Activated T-cell treated with anti-CD3 and anti-CD28 coated beads, Interleukin-2, amount 50 U/mL, for 4 hours (primary cell): ENCODE results near the gene DIPK1C. TPM values are rescaled to one million over a fixed set of nuclear protein-coding genes. Genes with fewer than 3 reads are reported as not detected.
"Not testable (repeated sequence)": the region's sequence is repeated elsewhere in the genome, so short reads cannot be mapped to it uniquely, and the experiment has no call there.

Source experiments
- ATAC-seq, 2 donors: fragments of 200-7000 bp; cut with Tn5 transposase; one replicate each; pipeline ENCODE4 v1.10.0; 2021
- DNase-seq: peaks from one replicate; pipeline ENCODE4 v3.0.0-alpha.2; 2020
- H3K27me3 Mint-ChIP-seq: one replicate; pipeline ENCODE4 v1.8.0; 2021; ENCODE audit warnings: low read depth, mixed read lengths
- H3K36me3 Mint-ChIP-seq: one replicate; pipeline ENCODE4 v1.8.0; 2022; ENCODE audit warnings: mixed read lengths; ENCODE audit not compliant: insufficient read depth
- H3K4me1 Mint-ChIP-seq: one replicate; pipeline ENCODE4 v1.8.0; 2021; ENCODE audit warnings: low read depth, mixed read lengths
- H3K4me3 Mint-ChIP-seq: one replicate; pipeline ENCODE4 v1.8.0; 2021; ENCODE audit warnings: mild to moderate bottlenecking, moderate library complexity, mixed read lengths
- H3K9me3 Mint-ChIP-seq: one replicate; pipeline ENCODE4 v1.8.0; 2021; ENCODE audit warnings: mixed read lengths
- total RNA-seq, 3 donors: library from RNA; stranded (reverse); gene quantifications; one replicate each; pipeline ENCODE4 v1.2.1, GENCODE V29; 2021

The DIPK1C gene
- not detected for total RNA-seq

- Mint-ChIP-seq H3K36me3 (no peaks in the 10 kb centered on the region), H3K4me1 (peaks cover 13% of the 10 kb centered on the region), H3K4me3 (peak within 1 kb of the TSS; percentile 69), H3K9me3 (no peaks in the 10 kb centered on the region), H3K27me3 (peaks cover 44% of the 10 kb centered on the region)
- DNase-seq (no peak), ATAC-seq (peak; percentile 63 to 68)
Observed at GRCh38 chr18:74457043-74457724, at the start of gene DIPK1C. TSS of gene DIPK1C (minus strand) at chr18:74457308. CDS start at chr18:74457259, 49 bp downstream.

GRCh38 chr18:74506448-74507084, 49.5 kb upstream of the DIPK1C start:
- H3K4me3 Mint-ChIP-seq = no peak overlapping the region
- no peaks in the 10 kb centered on the region for H3K27me3 Mint-ChIP-seq
- DNase-seq (no peak), ATAC-seq (no peak)
- H3K9me3 Mint-ChIP-seq = no peaks in the 10 kb centered on the region
- H3K36me3 Mint-ChIP-seq = peaks cover 56% of the 10 kb centered on the region
- H3K4me1 Mint-ChIP-seq = peaks cover 15% of the 10 kb centered on the region

GRCh38 chr18:74505776-74506175, 48.7 kb upstream of the DIPK1C start:
- H3K9me3 Mint-ChIP-seq = no peaks in the 10 kb centered on the region
- ATAC-seq (no peak), DNase-seq (no peak)
- H3K36me3 Mint-ChIP-seq = peaks cover 59% of the 10 kb centered on the region
- no peaks in the 10 kb centered on the region for H3K27me3 Mint-ChIP-seq
- peaks cover 23% of the 10 kb centered on the region for H3K4me1 Mint-ChIP-seq
- no peak overlapping the region for H3K4me3 Mint-ChIP-seq

GRCh38 chr18:74503137-74503536, 46.0 kb upstream of the DIPK1C start:
- DNase-seq (no peak), ATAC-seq (no peak)
- Mint-ChIP-seq H3K9me3 (no peaks in the 10 kb centered on the region), H3K4me1 (peaks cover 48% of the 10 kb centered on the region), H3K27me3 (no peaks in the 10 kb centered on the region), H3K36me3 (peaks cover 48% of the 10 kb centered on the region), H3K4me3 (no peak overlapping the region)

- Mint-ChIP-seq H3K27me3 (no peaks in the 10 kb centered on the region), H3K4me1 (peaks cover 53% of the 10 kb centered on the region), H3K36me3 (peaks cover 30% of the 10 kb centered on the region), H3K9me3 (no peaks in the 10 kb centered on the region), H3K4me3 (no peak overlapping the region)
- DNase-seq (no peak), ATAC-seq (no peak)
Observed at GRCh38 chr18:74501386-74501785, 44.3 kb upstream of the DIPK1C start.

- H3K4me3 Mint-ChIP-seq = peak overlapping the region; percentile 85
- not testable (repeated sequence) for H3K27me3 Mint-ChIP-seq, H3K9me3 Mint-ChIP-seq, DNase-seq, ATAC-seq
- peaks cover 29% of the 10 kb centered on the region for H3K36me3 Mint-ChIP-seq
- peaks cover 55% of the 10 kb centered on the region for H3K4me1 Mint-ChIP-seq
Observed at GRCh38 chr18:74500774-74501173, 43.7 kb upstream of the DIPK1C start.

GRCh38 chr18:74500372-74500771, 43.3 kb upstream of the DIPK1C start:
- Mint-ChIP-seq H3K4me3 (peak overlapping the region; percentile 85), H3K4me1 (peaks cover 58% of the 10 kb centered on the region), H3K9me3 (no peaks in the 10 kb centered on the region), H3K27me3 (no peaks in the 10 kb centered on the region), H3K36me3 (peaks cover 27% of the 10 kb centered on the region)
- ATAC-seq = no peak
- no peak for DNase-seq

- Mint-ChIP-seq H3K9me3 (no peaks in the 10 kb centered on the region), H3K27me3 (no peaks in the 10 kb centered on the region), H3K4me1 (peaks cover 59% of the 10 kb centered on the region), H3K4me3 (peak overlapping the region; percentile 85), H3K36me3 (peaks cover 26% of the 10 kb centered on the region)
- no peak for ATAC-seq
- peak; percentile 22 for DNase-seq
Observed at GRCh38 chr18:74499633-74500032, 42.5 kb upstream of the DIPK1C start.

- peaks cover 61% of the 10 kb centered on the region for H3K4me1 Mint-ChIP-seq
- peak; percentile 68 for DNase-seq
- peak; percentile 55 to 56 for ATAC-seq
- peaks cover 24% of the 10 kb centered on the region for H3K36me3 Mint-ChIP-seq
- no peaks in the 10 kb centered on the region for H3K27me3 Mint-ChIP-seq
- H3K9me3 Mint-ChIP-seq = no peaks in the 10 kb centered on the region
- H3K4me3 Mint-ChIP-seq = peak overlapping the region; percentile 85
Observed at GRCh38 chr18:74498712-74499627, 41.9 kb upstream of the DIPK1C start.

GRCh38 chr18:74497778-74498177, 40.7 kb upstream of the DIPK1C start:
- Mint-ChIP-seq H3K9me3 (no peaks in the 10 kb centered on the region), H3K27me3 (no peaks in the 10 kb centered on the region), H3K4me1 (peaks cover 60% of the 10 kb centered on the region), H3K4me3 (peak overlapping the region; percentile 85), H3K36me3 (peaks cover 16% of the 10 kb centered on the region)
- DNase-seq = no peak
- no peak for ATAC-seq

GRCh38 chr18:74497324-74497676, 40.2 kb upstream of the DIPK1C start:
- H3K4me3 Mint-ChIP-seq = peak overlapping the region; percentile 85
- H3K9me3 Mint-ChIP-seq = no peaks in the 10 kb centered on the region
- H3K36me3 Mint-ChIP-seq = peaks cover 12% of the 10 kb centered on the region
- DNase-seq (no peak), ATAC-seq (no peak)
- no peaks in the 10 kb centered on the region for H3K27me3 Mint-ChIP-seq
- H3K4me1 Mint-ChIP-seq = peaks cover 58% of the 10 kb centered on the region

GRCh38 chr18:74496508-74497323, 39.6 kb upstream of the DIPK1C start:
- Mint-ChIP-seq H3K36me3 (peaks cover 12% of the 10 kb centered on the region), H3K9me3 (no peaks in the 10 kb centered on the region), H3K4me1 (peaks cover 58% of the 10 kb centered on the region), H3K4me3 (peak overlapping the region; percentile 85), H3K27me3 (no peaks in the 10 kb centered on the region)
- DNase-seq (peak; percentile 24), ATAC-seq (peak; percentile 30 to 32)

- Mint-ChIP-seq H3K36me3 (peaks cover 6% of the 10 kb centered on the region), H3K27me3 (no peaks in the 10 kb centered on the region), H3K4me3 (peak within 1 kb of the TSS; percentile 85), H3K4me1 (peaks cover 50% of the 10 kb centered on the region), H3K9me3 (no peaks in the 10 kb centered on the region)
- DNase-seq (peak; percentile 99), ATAC-seq (peak; percentile 78 to 79)
Observed at GRCh38 chr18:74495581-74496507, 38.7 kb upstream of the DIPK1C start, which contains the start of gene CNDP2. TSS of gene CNDP2 (plus strand) at chr18:74496363. CDS start at chr18:74499974, 3,611 bp downstream.
